K562 (cell line): ENCODE data around the gene GALNT13.

Experiments
- ATF1 ChIP-seq, 2 experiments: fragments of 450-650 bp in 1 of 2; IDR thresholded peaks; 2 replicates each; pipeline ENCODE4 v1.6.1; 2016; ENCODE audit warnings: missing compliant biosample characterization in 1 of 2, missing genetic modification characterization in 1 of 2
- ATF4 ChIP-seq: fragments of 450-650 bp; formaldehyde crosslinking; IDR thresholded peaks from 2 replicates; pipeline ENCODE4 v1.4.0; 2022; ENCODE audit warnings: mild to moderate bottlenecking, moderate library complexity
- CBFB ChIP-seq: sonication (generic); formaldehyde crosslinking; IDR thresholded peaks from 2 replicates; pipeline ENCODE4 v1.4.0; 2020; ENCODE audit warnings: mild to moderate bottlenecking, missing genetic modification reagents
- CTCF ChIP-seq, 3 experiments: IDR thresholded peaks in 2 of 3; conservative IDR thresholded peaks in 1 of 3; 2 replicates each; pipeline ENCODE4 v1.5.1; 2011 to 2012; ENCODE audit warnings: low read length in 3 of 3, mild to moderate bottlenecking in 3 of 3, control low read depth in 2 of 3, improper control_type of control experiment in 1 of 3, inconsistent platforms in 1 of 3, low read depth in 1 of 3, mixed read lengths in 1 of 3, moderate library complexity in 1 of 3; ENCODE audit not compliant: insufficient read depth in 2 of 3
- FOXP4 ChIP-seq: sonication (generic); formaldehyde crosslinking; IDR thresholded peaks from 2 replicates; pipeline ENCODE4 v1.8.0; 2022; ENCODE audit warnings: mild to moderate bottlenecking, missing genetic modification reagents, borderline replicate concordance
- MCM5 ChIP-seq: fragments of 450-650 bp; IDR thresholded peaks from 2 replicates; pipeline ENCODE4 v1.6.1; 2016; ENCODE audit warnings: low read depth
- MYC ChIP-seq, 2 experiments: fragments of 250-450 bp in 1 of 2; sonication (Bioruptor Pico) in 1 of 2; IDR thresholded peaks; 2 replicates each; pipeline versions ENCODE4 v1.5.1 to v1.6.1; 2012 to 2021; ENCODE audit warnings: low read depth in 2 of 2, borderline replicate concordance in 1 of 2, improper control_type of control experiment in 1 of 2, low read length in 1 of 2, mild to moderate bottlenecking in 1 of 2, moderate library complexity in 1 of 2

GRCh38 chr2:154143105-154143504, 271.4 kb downstream of the GALNT13 start:
- TF ChIP-seq MYC (IDR thresholded peaks at IDR 0.05; ENCODE audit: low read depth, low read length), result no peak
- TF ChIP-seq MYC (CRISPR knock-in tag; IDR thresholded peaks at IDR 0.05; ENCODE audit: borderline replicate concordance, low read depth), result no peak
- TF ChIP-seq MCM5, result no peak
- no peak for TF ChIP-seq ATF1 (CRISPR knock-in tag; IDR thresholded peaks at IDR 0.05)
- no peak for TF ChIP-seq ATF1 (tag; IDR thresholded peaks at IDR 0.05)
- no peak for TF ChIP-seq CTCF (IDR thresholded peaks at IDR 0.05 in 2 of 3, conservative IDR thresholded peaks at IDR 0.05 in 1 of 3; ENCODE audit: insufficient read depth in 2 of 3, low read depth in 1 of 3, low read length in 3 of 3)
- TF ChIP-seq CBFB (CRISPR knock-in tag), result no peak
- no peak for TF ChIP-seq FOXP4 (CRISPR knock-in tag)
- no peak for TF ChIP-seq ATF4 (CRISPR knock-in tag)
